Cardiac muscle cell (in vitro differentiated cells and primary cell): ENCODE measurements around the gene AIG1. TPM values are rescaled to one million over a fixed set of nuclear protein-coding genes. Genes with fewer than 3 reads are reported as not detected.

Experiments used
- DNase-seq, 2 donors: peaks; one replicate each; pipeline versions ENCODE4 v3.0.0 to v3.0.0-alpha.2; 2010 to 2017; ENCODE audit warnings: low read depth in 1 of 2, low spot score in 1 of 2
- H3K27ac ChIP-seq: fragments of 200-600 bp; sonication (generic); 2 replicates; pipeline ENCODE4 v1.5.1; 2016
- H3K27me3 ChIP-seq: fragments of 200-600 bp; sonication (generic); 2 replicates; pipeline ENCODE4 v1.6.0; 2016; ENCODE audit warnings: control low read depth
- H3K36me3 ChIP-seq: fragments of 200-600 bp; sonication (generic); 2 replicates; pipeline ENCODE4 v1.5.1; 2016; ENCODE audit warnings: control low read depth
- H3K4me1 ChIP-seq: fragments of 200-600 bp; sonication (generic); 2 replicates; pipeline ENCODE4 v1.8.1; 2017; ENCODE audit warnings: low read depth, mild to moderate bottlenecking, mixed run types
- H3K4me3 ChIP-seq: fragments of 200-600 bp; sonication (generic); 2 replicates; pipeline ENCODE4 v1.5.1; 2016; ENCODE audit warnings: mild to moderate bottlenecking
- H3K9me3 ChIP-seq: fragments of 200-600 bp; sonication (generic); 2 replicates; pipeline ENCODE4 v1.5.1; 2017; ENCODE audit warnings: low read depth, mild to moderate bottlenecking, control low read depth
- polyA plus RNA-seq: library from polyadenylated mRNA; unstranded; fragments of >200 nt; fragmentation: Nextera tagmentation; extraction: Ambion mirVana; gene quantifications from 2 replicates; pipeline ENCODE4 v1.2.1, GENCODE V29; 2016
- total RNA-seq: library from RNA; depleted of rRNA; stranded (reverse); fragments of >200 nt; gene quantifications from 2 replicates; pipeline ENCODE4 v1.2.3, GENCODE V29; 2016
- TF ChIP-seq, protein P1 (sequence below): IDR thresholded peaks from 2 replicates; pipeline ENCODE4 v1.5.1; 2012; ENCODE audit warnings: low read depth, mild to moderate bottlenecking, low read length

Gene AIG1
- total and polyA plus RNA-seq, 2 experiments from 2014 or later = 35.9 to 55.4 TPM

DNA sequence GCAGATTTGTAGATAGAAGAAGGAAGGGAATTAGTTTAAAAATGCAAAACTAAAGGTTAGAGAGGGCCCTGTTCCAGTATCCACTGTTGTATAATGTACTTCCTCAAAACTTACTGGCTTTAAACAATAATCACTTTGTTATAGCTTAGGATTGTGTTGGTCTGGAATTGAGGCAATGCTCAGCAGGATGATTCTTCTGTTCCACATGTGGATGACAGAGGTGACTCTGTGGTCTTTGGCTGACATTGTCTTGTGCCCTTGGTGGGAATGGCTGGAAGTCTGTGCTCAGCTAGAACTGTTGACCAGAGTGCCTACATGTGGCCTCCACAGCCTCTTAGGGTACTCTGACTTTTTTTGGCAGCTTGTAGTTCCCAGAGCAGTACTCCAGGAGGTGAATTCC, 143.4 kb downstream of the AIG1 start:
- H3K27ac ChIP-seq = no peak overlapping the region
- TF ChIP-seq, protein P1, sequence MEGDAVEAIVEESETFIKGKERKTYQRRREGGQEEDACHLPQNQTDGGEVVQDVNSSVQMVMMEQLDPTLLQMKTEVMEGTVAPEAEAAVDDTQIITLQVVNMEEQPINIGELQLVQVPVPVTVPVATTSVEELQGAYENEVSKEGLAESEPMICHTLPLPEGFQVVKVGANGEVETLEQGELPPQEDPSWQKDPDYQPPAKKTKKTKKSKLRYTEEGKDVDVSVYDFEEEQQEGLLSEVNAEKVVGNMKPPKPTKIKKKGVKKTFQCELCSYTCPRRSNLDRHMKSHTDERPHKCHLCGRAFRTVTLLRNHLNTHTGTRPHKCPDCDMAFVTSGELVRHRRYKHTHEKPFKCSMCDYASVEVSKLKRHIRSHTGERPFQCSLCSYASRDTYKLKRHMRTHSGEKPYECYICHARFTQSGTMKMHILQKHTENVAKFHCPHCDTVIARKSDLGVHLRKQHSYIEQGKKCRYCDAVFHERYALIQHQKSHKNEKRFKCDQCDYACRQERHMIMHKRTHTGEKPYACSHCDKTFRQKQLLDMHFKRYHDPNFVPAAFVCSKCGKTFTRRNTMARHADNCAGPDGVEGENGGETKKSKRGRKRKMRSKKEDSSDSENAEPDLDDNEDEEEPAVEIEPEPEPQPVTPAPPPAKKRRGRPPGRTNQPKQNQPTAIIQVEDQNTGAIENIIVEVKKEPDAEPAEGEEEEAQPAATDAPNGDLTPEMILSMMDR = no peak
- no peaks in the 10 kb centered on the region for H3K27me3 ChIP-seq
- no peak for DNase-seq
- no peaks in the 10 kb centered on the region for H3K9me3 ChIP-seq
- no peaks in the 10 kb centered on the region for H3K36me3 ChIP-seq
- peaks cover 8% of the 10 kb centered on the region for H3K4me1 ChIP-seq
- no peak overlapping the region for H3K4me3 ChIP-seq

DNA sequence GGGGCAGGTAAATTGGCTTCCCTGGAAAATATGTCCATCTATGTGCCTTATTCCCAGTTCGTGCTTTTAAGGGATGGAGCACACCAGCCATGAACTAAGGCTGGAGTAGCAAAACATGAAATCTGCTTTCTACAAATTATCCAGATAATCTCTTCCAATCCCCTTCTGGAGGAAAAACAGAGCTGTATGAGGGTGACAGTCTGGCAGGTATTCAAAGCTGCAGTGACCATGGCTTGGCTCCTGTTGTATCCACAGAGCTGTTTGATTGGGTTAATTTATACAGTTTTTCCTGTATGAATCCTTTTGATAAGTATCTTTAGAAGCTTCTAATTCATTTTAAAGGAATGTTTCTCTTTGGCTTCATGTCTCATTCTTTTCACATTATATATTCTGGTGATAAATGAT, 144.4 kb downstream of the AIG1 start:
- H3K4me3 ChIP-seq = no peak overlapping the region
- TF ChIP-seq, protein P1 = no peak
- H3K36me3 ChIP-seq = no peaks in the 10 kb centered on the region
- no peak for DNase-seq
- no peaks in the 10 kb centered on the region for H3K9me3 ChIP-seq
- H3K4me1 ChIP-seq = peaks cover 8% of the 10 kb centered on the region
- H3K27me3 ChIP-seq = no peaks in the 10 kb centered on the region
- H3K27ac ChIP-seq = no peak overlapping the region

DNA sequence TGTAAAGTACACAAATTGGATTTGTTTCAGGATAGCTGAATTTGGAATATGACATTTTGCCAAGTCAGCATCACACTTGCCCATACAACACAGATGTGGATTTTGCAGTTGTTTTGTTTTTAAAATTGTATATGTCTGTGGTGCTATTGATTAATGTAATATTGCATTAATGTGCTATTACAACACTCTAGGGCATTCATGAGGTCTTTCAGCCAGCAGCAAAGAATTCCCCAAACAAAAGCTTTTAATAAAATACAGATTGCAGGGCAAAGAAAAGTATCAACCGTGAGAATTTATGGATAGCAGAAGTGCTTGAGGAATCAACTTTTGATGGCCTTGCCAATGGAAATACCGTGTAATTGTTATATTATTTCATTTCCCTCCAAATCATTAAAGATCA, 144.9 kb downstream of the AIG1 start:
- Histone ChIP-seq H3K4me3 (no peak overlapping the region), H3K9me3 (no peaks in the 10 kb centered on the region)

DNA sequence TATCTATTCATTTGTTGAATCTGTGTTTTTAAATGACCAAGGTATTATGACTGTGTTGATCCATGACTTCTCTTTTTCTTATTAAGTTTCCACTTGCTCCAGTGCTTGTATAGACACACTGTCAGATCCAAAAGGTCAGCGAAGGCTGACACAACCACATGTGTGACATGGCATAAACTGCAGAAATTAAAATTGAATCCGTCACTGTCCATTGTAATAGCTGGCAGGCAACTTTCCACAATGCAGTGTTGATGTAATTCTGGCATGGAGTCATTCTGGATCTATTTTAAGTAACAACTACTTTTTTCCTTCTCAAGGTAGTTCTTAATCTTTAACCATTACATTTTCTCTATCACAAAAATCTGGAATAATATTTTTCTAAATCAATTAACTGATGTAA, 145.3 kb downstream of the AIG1 start:
- peaks cover 8% of the 10 kb centered on the region for H3K4me1 ChIP-seq
- H3K27ac ChIP-seq = no peak overlapping the region
- no peaks in the 10 kb centered on the region for H3K27me3 ChIP-seq
- no peaks in the 10 kb centered on the region for H3K9me3 ChIP-seq
- DNase-seq = no peak
- no peaks in the 10 kb centered on the region for H3K36me3 ChIP-seq
- TF ChIP-seq, protein P1 = no peak
- no peak overlapping the region for H3K4me3 ChIP-seq

More for the DNA sequence above, 144.9 kb downstream of the AIG1 start:
- TF ChIP-seq, protein P1 = no peak
- Histone ChIP-seq H3K4me1 (peaks cover 8% of the 10 kb centered on the region), H3K27ac (no peak overlapping the region), H3K36me3 (no peaks in the 10 kb centered on the region), H3K27me3 (no peaks in the 10 kb centered on the region)
- no peak for DNase-seq

DNA sequence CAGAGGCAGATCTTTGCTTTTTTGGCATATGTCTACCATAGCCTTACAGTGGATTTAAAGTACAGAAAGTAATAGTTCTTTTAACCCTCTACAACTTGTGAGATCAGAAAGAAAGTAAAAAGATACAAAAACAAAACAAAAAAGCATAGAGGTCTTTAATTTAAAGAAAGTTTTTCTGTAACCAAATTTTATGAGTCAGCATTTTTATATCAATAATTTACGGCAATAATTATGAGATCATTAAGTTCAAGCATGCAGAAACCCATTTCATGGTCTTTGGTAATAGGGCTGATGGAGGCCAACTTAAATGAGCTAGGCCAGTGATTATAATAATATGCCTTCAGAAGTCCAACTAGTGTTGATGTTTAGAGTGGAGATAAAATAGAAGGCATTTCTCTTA, 145.9 kb downstream of the AIG1 start:
- TF ChIP-seq, protein P1 = no peak
- Histone ChIP-seq H3K9me3 (no peaks in the 10 kb centered on the region), H3K27ac (no peak overlapping the region), H3K27me3 (no peaks in the 10 kb centered on the region), H3K36me3 (no peaks in the 10 kb centered on the region), H3K4me3 (no peak overlapping the region), H3K4me1 (peaks cover 8% of the 10 kb centered on the region)
- DNase-seq = no peak

DNA sequence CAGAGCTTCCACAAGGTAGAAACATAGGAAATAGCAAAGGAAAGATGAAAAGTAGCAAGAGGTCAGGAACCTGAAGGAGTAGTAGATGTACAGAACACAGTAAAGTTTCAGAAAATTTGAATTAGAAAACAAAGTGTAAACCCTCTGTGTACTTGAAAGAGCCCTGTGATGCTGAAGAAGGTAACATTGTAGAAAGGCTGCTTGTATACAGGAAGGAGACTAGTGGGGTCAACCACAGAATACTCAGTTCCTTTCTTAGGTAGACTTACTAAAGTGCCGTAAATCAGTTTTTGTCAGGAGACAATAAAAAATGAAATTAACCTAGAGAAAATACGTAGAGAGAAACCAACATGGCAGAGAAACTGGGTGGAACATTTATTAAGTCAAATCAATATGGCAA, 149.7 kb downstream of the AIG1 start:
- no peaks in the 10 kb centered on the region for H3K27me3 ChIP-seq
- no peak overlapping the region for H3K4me3 ChIP-seq
- TF ChIP-seq, protein P1 = no peak
- peaks cover 8% of the 10 kb centered on the region for H3K4me1 ChIP-seq
- no peak overlapping the region for H3K27ac ChIP-seq
- no peak for DNase-seq
- no peaks in the 10 kb centered on the region for H3K36me3 ChIP-seq
- H3K9me3 ChIP-seq = no peaks in the 10 kb centered on the region
